Psoas muscle (tissue), 8 donors: ENCODE data around the gene PNCK. TPM values are rescaled to one million over a fixed set of nuclear protein-coding genes. Genes with fewer than 3 reads are reported as not detected.
A peak's percentile ranks its signal among the peaks of the same experiment; 100 is the strongest.
"Not testable (repeated sequence)": the region's sequence is repeated elsewhere in the genome, so short reads cannot be mapped to it uniquely, and the experiment has no call there.

Experiments used
- ATAC-seq, 4 donors: fragments of 200-7000 bp; cut with Tn5 transposase; one replicate each; pipeline ENCODE4 v1.9.1; 2020; ENCODE audit warnings: moderate library complexity in 3 of 4, mild to moderate bottlenecking in 2 of 4
- DNase-seq, 2 donors: peaks; one replicate each; pipeline ENCODE4 v3.0.0-alpha.2; 2020
- H3K27ac ChIP-seq: fragments of 200-600 bp; one replicate; pipeline ENCODE4 v1.8.0; 2022
- H3K27me3 ChIP-seq, 3 donors: fragments of 200-600 bp in 1 of 3; one replicate each; pipeline versions ENCODE4 v1.6.1 to v1.8.0; 2013 to 2022; ENCODE audit warnings: low read length in 2 of 3, mild to moderate bottlenecking in 2 of 3, moderate library complexity in 1 of 3; ENCODE audit not compliant: insufficient read depth in 3 of 3
- H3K36me3 ChIP-seq, 2 donors: fragments of 200-600 bp in 1 of 2; one replicate each; pipeline versions ENCODE4 v1.6.1 to v1.8.0; 2013 to 2022; ENCODE audit warnings: low read depth in 1 of 2, mild to moderate bottlenecking in 1 of 2, moderate library complexity in 1 of 2; ENCODE audit not compliant: insufficient read depth in 1 of 2
- H3K4me1 ChIP-seq: fragments of 200-600 bp; one replicate; pipeline ENCODE4 v1.8.0; 2022
- H3K4me3 ChIP-seq: fragments of 200-600 bp; one replicate; pipeline ENCODE4 v1.8.0; 2022; ENCODE audit warnings: mild to moderate bottlenecking
- H3K9me3 ChIP-seq: fragments of 200-600 bp; one replicate; pipeline ENCODE4 v1.8.0; 2022
- WGBS, 3 donors: extraction: QIAGEN DNeasy Blood & Tissue Kit; methylation state at CpG; one replicate each; pipeline versions ENCODE4 v1.1.6 to v1.1.7; 2013; 5-methylcytosine and 5-hydroxymethylcytosine counted together
- intact Hi-C, 2 donors: fragments of 100-400 bp; cut with DNase I; formaldehyde crosslinking; loops; one replicate each; pipeline versions ENCODE4 v1.11.0 to v1.14.2; 2022
- polyA plus RNA-seq, 3 donors: library from polyadenylated mRNA; stranded (reverse); fragments of 200-250 nt; gene quantifications; one replicate each; pipeline ENCODE4 v1.2.3, GENCODE V29; 2013
- total RNA-seq, 4 donors: library from RNA; stranded (reverse); fragmentation: NEBNext Ultra II Directional in 2 of 4; extraction: Animal tissue kit (Norgen Biotek cat#: 25700) in 2 of 4; gene quantifications; one replicate each; pipeline versions ENCODE4 v1.2.1 to v1.2.4, GENCODE V29; 2021 to 2023
- TF ChIP-seq, protein P1 (sequence below): fragments of 200-600 bp; IDR thresholded peaks from one replicate; pipeline ENCODE4 v1.8.0; 2022; ENCODE audit warnings: antibody characterized with exemption
- donor health status: healthy with polysubstance abuse.
- donor health status: DM: no; HTN: no; CAD: no; lungs with moderate emphysema.
- donor health status: Bipolar disorder and iron deficiency.
- donor health status: healthy.
- donor health status: DM: yes; HTN: yes; CAD: no.
- donor health status: DM: no; HTN: no; CAD: no.
- donor health status: DM: no; HTN: no; CAD: no.
- donor health status: DM: yes; HTN: yes; CAD: no.

Gene PNCK
- total and polyA plus RNA-seq, 7 donors, result 0.21 to 1.9 (median 0.92) TPM

DNA sequence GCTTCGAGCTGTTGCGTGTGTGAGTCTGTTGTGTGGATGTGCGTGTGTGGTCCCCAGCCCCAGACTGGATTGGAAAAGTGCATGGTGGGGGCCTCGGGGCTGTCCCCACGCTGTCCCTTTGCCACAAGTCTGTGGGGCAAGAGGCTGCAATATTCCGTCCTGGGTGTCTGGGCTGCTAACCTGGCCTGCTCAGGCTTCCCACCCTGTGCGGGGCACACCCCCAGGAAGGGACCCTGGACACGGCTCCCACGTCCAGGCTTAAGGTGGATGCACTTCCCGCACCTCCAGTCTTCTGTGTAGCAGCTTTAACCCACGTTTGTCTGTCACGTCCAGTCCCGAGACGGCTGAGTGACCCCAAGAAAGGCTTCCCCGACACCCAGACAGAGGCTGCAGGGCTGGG, 22.5 kb upstream of the PNCK start:
- intact Hi-C loops, result no loop called here
- H3K4me3 ChIP-seq, result no peak overlapping the region
- TF ChIP-seq, protein P1, sequence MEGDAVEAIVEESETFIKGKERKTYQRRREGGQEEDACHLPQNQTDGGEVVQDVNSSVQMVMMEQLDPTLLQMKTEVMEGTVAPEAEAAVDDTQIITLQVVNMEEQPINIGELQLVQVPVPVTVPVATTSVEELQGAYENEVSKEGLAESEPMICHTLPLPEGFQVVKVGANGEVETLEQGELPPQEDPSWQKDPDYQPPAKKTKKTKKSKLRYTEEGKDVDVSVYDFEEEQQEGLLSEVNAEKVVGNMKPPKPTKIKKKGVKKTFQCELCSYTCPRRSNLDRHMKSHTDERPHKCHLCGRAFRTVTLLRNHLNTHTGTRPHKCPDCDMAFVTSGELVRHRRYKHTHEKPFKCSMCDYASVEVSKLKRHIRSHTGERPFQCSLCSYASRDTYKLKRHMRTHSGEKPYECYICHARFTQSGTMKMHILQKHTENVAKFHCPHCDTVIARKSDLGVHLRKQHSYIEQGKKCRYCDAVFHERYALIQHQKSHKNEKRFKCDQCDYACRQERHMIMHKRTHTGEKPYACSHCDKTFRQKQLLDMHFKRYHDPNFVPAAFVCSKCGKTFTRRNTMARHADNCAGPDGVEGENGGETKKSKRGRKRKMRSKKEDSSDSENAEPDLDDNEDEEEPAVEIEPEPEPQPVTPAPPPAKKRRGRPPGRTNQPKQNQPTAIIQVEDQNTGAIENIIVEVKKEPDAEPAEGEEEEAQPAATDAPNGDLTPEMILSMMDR, result no peak
- H3K27me3 ChIP-seq, result peaks cover 0 to 2% (median 0%) of the 10 kb centered on the region in 3 donors
- no peak for ATAC-seq
- H3K9me3 ChIP-seq, result no peaks in the 10 kb centered on the region
- WGBS, 3 donors, result 80 to 96% (median 82%) methylated on average over 12 to 15 of the region's 15 CpGs
- peaks cover 12% of the 10 kb centered on the region for H3K4me1 ChIP-seq
- DNase-seq, result no peak
- H3K27ac ChIP-seq, result no peak overlapping the region
- peaks cover 2 to 10% of the 10 kb centered on the region in 2 donors for H3K36me3 ChIP-seq

DNA sequence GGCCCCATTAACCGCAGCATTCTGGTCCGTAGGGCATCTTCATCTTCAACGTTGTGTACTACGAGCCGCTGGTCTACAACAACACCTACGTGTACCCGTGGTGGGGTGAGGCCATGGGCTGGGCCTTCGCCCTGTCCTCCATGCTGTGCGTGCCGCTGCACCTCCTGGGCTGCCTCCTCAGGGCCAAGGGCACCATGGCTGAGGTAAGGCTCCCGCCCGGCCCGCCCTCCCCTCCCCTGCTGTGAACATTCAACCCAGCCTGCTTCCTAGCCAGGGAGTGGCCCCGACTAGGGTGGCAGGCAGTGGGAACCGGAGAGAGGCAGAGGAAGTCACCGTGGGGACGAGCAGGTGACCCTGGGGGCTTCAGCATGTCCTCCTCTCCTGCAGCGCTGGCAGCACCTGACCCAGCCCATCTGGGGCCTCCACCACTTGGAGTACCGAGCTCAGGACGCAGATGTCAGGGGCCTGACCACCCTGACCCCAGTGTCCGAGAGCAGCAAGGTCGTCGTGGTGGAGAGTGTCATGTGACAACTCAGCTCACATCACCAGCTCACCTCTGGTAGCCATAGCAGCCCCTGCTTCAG, 21.2 kb upstream of the PNCK start:
- peaks cover 0 to 2% (median 0%) of the 10 kb centered on the region in 3 donors for H3K27me3 ChIP-seq
- H3K27ac ChIP-seq, result peak overlapping the region; percentile 36
- ATAC-seq, result no peak
- WGBS, 3 donors, result 62 to 83% (median 71%) methylated on average over 10 to 23 of the region's 23 CpGs
- peaks cover 2 to 10% of the 10 kb centered on the region in 2 donors for H3K36me3 ChIP-seq
- intact Hi-C loops, result no loop called here
- no peaks in the 10 kb centered on the region for H3K9me3 ChIP-seq
- H3K4me3 ChIP-seq, result no peak overlapping the region
- DNase-seq, result peak in 1 of 2 donors; percentile 40
- peaks cover 12% of the 10 kb centered on the region for H3K4me1 ChIP-seq
- TF ChIP-seq, protein P1, result no peak

DNA sequence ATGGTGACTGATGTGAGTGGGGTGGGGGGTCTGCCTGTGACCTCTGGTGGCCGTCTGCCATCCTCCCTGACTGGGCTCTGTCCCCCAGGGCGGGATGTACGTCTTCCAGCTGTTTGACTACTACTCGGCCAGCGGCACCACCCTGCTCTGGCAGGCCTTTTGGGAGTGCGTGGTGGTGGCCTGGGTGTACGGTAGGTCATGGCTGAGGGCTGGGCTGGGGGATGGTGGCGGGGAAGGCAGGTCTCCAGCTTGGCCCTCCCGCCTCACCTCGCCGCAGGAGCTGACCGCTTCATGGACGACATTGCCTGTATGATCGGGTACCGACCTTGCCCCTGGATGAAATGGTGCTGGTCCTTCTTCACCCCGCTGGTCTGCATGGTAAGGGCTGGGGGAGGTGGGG, 20.6 kb upstream of the PNCK start:
- DNase-seq, result peak in 1 of 2 donors; percentile 44
- not testable (repeated sequence) for H3K27ac ChIP-seq
- H3K36me3 ChIP-seq, result peaks cover 2 to 10% of the 10 kb centered on the region in 2 donors

GRCh38 chrX:153693216-153694086, 19.8 kb upstream of the PNCK start:
- H3K36me3 ChIP-seq, result peaks cover 2 to 10% of the 10 kb centered on the region in 2 donors
- H3K9me3 ChIP-seq, result no peaks in the 10 kb centered on the region
- H3K4me3 ChIP-seq, result no peak overlapping the region
- TF ChIP-seq, protein P1, result no peak
- ATAC-seq (no peak), DNase-seq (peak in 1 of 2 donors; percentile 44)
- WGBS, 3 donors, result 78 to 83% (median 81%) methylated on average over 12 to 31 of the region's 31 CpGs
- peaks cover 0 to 2% (median 0%) of the 10 kb centered on the region in 3 donors for H3K27me3 ChIP-seq
- H3K27ac ChIP-seq, result no peak overlapping the region
- intact Hi-C loops, result no loop called here
- H3K4me1 ChIP-seq, result peaks cover 4% of the 10 kb centered on the region

More for the DNA sequence above, 20.6 kb upstream of the PNCK start:
- intact Hi-C loops, H3K4me1 ChIP-seq, H3K9me3 ChIP-seq, ATAC-seq, H3K4me3 ChIP-seq, H3K27me3 ChIP-seq: not testable (repeated sequence)
- WGBS, 3 donors, result 70 to 79% (median 78%) methylated on average over 7 to 16 of the region's 16 CpGs

DNA sequence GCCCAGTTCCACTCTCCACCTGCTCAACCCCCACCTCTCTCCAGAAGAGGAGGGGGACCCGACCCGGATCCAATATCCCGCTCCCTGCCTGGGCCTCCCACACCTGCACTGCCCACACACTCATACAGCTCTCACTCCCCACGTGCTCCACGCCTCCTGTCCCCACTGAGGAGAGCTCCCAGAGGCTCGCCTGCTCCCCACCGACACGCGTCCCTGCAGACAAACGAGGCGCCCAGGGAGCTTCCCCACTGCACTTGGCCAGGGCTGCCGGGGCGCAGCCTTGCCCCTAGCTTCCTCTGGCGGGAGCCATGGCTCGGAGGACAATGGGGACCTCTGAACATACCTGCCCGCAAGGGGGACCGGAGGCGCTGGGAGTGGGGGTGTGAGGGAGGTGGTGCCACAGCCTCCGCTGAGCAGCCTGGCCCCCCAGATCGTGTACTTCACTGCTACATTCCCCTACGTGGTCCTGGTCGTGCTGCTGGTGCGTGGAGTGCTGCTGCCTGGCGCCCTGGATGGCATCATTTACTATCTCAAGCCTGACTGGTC, 19.1 kb upstream of the PNCK start:
- DNase-seq (peak in 1 of 2 donors; percentile 55), ATAC-seq (no peak)
- peaks cover 4% of the 10 kb centered on the region for H3K4me1 ChIP-seq
- intact Hi-C loops, result no loop called here
- peaks cover 0 to 2% (median 0%) of the 10 kb centered on the region in 3 donors for H3K27me3 ChIP-seq
- H3K9me3 ChIP-seq, result no peaks in the 10 kb centered on the region
- 41 to 66% (median 61%) methylated on average over 9 to 24 of the region's 24 CpGs for WGBS, 3 donors
- H3K36me3 ChIP-seq, result peaks cover 2 to 10% of the 10 kb centered on the region in 2 donors
- no peak overlapping the region for H3K4me3 ChIP-seq
- TF ChIP-seq, protein P1, result no peak
- H3K27ac ChIP-seq, result peak overlapping the region; percentile 30
